ENCODE measurements around the gene RAET1L.
"Not testable (repeated sequence)": the region's sequence is repeated elsewhere in the genome, so short reads cannot be mapped to it uniquely, and the experiment has no call there.

Gene RAET1L

DNA sequence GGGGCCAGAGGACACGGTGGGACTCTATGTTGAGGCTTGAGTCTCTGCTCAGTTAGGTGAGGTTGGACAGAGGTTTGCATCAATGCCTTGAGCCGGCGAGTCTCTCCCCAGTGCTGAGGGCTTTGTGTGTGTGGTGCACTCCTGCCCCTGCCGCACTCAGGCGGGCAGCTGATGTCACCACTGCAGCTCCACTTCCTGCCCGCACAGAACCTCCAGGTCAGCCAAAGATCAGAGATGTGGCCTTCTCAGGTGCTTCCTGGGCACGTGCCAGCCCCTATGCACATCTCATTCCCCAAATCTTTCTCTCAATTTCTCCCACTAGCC is 33.9 kb downstream of the RAET1L start:
- not testable (repeated sequence) for DNase-seq (ENCODE audit: low spot score)

DNA sequence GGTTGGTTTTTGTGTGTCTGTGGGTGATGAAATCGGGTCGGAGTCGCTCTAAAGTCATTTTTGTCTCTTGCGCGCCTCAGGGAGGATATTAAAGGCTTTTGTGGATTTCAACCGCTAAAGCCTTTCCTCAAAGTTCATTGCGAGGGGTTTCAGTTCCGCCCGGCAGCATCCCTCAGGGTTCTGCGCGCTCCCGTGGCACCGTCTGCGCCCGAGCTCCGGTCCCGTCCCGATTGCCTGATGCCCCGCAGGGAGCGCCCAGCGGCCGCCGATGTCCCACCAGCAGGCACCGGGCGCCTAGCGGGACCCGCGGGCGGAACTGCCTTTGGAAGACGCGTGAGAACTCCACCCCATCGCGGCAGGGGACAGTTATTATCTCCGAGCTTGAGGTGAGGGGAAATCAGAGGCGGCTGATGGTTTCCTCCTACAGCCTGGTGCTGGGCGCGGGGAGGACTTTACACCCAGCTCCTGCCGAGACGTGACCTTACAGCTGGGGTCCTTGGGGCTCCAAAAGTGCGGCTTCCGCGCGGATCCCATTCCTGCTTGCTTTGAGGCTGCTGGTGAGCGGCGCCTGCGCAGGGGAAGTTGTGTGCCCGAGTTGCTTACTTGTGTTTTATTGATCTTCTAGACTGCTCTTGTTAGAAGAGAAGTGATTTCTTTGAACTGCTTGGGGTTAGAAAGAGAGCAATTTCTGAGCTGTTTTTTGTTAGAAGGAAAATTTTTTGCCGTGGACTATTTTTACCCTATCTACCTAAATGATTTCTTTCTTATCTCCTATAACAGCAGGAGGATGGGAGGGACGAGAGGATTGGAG is 34.5 kb downstream of the RAET1L start:
- DNase-seq (ENCODE audit: low spot score), result no peak

DNA sequence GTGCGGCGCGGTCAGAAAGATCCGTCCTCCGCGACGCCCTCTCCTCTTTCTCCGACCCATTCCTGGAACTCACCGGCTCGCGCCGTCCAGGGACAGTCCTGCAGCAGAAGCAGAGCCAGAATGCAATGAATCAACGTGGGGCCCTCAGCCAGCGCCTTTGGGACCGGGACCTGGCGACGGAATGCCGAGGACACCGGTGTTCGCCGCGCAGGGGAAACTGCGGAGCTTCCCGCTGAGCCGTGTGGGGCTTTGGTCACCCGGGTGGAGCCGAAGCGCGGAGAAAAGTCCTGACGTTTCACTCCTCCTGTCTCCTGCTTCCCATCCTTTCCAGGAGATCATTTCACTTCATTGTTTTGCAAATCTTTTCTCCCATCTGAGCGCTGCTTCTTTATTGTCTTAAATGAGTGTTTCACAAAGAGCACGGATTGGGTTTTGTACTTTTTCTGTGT is 35.1 kb downstream of the RAET1L start:
- no peak for DNase-seq (ENCODE audit: low spot score)

DNA sequence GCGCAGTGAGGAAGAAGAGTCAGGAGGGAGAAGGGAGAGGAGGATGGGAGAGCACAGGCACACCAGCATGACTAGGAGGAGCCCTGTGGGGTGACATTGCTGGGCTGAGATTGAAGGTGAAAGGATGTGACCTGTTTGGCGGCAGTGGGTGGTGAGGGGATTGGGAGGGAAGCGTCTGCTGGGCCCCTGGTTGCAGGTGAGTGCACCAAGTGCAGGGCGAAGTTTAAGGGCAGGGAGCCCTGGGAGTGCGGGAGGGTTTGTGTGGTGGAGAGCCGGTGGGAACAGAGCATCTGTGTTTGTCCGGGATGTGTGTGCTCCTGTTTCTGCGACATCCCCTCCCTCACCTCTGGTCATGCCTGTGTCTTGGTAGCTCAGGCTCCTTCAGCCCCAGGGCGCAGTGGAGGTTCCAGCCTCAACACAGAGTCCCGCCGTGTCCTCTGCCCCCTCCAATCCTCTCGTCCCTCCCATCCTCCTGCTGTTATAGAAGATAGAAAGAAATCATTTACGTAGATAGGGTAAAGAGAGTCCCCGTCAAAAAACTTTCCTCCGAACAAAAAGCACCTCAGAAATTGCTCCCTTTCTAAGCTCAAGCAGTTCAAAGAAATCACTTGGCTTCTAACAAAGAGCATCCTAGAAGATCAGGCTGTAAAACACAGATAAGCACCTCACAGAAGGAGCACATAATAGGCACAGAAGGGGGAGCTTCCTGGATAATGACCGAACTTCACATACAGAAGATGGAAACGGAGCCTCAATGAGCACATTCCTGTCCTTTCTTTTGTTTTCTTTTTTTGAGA is 36.6 kb downstream of the RAET1L start:
- DNase-seq (ENCODE audit: low spot score), result no peak

DNA sequence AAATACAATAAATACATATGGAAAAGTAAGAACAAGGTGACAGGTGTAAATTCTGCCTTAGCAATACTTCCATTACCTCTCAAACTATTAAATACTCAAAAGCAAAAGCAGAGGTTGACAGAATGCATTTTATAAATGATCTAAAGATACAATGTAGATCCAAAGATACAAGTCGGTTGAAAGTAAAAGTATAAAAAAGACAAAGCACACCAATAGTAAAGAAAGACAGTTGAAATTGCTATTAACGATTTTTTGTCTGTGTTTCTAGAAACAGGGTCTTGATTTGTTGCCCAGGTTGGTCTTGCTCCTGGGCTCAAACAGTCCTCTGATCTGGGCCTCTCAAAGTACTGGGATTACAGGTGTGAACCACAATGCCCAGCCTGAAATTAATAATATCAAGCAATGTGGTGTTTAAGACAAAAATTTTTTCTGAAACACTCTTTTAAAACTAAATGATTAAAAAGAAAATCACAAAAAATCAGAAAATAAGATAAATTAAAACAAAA is 37.7 kb downstream of the RAET1L start:
- no peak for DNase-seq (ENCODE audit: low spot score)

DNA sequence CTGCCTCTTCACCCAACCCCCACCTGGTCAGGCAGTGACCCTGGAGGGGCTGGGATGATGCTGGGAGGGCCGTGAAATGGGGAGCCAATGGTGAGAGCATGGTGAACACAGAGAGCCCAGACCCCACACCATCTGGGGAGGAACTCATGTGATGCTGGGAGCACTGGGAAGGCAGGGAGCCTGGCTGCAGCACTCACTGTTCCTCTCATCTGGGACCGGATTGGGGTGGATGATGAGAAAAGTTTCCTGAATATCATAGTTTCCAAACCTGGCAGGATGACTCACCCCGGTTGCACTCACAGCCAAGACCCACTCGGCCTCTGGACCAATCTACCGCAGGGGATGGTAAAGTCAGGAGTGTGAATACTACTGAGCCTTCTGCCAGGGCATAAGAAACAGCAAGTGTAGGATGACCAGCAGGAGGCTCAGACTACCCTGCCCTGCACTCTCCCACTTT is 39.8 kb downstream of the RAET1L start:
- DNase-seq (ENCODE audit: low spot score), result no peak

DNA sequence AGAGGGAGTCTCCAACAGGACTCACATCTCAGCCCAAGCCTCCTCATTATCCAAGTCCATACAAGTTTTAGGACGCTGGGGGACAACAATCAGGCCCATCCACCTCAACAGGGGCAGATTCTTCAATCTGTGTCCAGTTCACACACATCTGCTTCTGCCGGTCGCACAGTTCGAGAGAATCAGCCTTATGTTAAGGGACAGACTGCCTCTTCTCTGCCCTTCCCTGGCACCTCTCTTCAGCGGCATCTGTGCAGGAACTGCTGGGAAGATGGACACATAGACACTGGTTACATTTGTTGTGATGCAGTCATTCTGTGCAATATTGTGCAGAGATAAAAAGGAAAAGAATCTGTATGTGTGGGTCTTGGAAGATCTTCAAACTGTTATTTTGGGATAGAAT is 40.6 kb downstream of the RAET1L start:
- no peak for DNase-seq (ENCODE audit: low spot score)

DNA sequence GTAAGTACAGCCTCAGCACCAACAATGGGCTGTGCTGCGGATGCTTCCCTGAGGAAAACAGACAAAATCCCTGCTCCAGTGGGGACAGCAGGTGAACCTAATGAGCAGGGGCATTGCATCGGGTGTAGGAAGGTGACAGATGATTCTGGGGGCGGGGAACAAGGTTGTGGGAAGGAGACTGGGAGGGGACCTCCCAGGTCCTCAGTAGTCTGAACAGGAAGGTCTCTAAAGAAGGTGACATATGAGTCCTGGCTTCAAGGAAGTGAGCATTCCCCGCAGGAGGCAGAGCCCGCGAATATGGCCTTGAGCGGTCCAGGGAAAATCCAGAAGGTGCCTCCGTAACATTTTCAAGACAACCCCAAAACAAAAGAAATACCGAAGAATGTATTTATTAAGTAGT is 42.2 kb downstream of the RAET1L start:
- no peak for DNase-seq (ENCODE audit: low spot score)

DNA sequence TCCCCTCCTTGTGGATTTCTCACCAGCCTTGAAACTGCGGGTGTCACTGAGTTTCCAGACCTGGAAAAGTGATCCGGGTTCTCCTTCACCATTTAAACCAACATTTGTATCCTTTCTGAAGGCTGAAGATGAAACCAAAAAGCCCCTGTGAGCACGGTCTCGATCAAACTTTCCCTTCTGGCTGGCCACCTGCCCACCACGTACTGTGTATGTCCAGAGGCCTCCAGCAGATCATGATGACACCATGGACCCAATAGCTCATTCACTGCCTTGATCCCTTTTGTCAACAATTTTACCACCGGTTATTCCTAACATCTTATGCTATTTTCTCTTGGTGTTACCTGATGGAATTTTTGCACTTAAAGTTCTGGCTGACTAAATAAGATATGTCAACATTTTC is 46.0 kb downstream of the RAET1L start:
- DNase-seq (ENCODE audit: low spot score), result no peak

DNA sequence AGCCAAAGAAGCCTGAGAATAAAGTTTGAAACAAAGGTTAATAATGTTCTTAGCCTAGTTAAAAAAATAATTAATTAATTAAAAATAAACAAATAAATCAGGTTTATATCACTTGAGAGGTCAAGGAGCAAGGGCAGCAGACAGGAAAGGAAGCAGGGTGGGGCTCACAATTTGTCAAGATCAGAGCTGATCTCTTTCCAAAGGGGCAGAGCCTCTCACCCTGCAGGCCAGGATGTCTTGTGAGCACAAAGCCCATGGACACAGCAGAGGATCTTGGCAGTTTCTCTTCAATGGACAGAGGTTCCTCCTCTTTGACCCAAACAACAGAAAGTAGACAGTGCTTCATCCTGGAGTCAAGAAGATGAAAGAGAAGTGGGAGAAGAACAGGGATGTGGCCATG is 46.7 kb downstream of the RAET1L start:
- DNase-seq (ENCODE audit: low spot score), result no peak

DNA sequence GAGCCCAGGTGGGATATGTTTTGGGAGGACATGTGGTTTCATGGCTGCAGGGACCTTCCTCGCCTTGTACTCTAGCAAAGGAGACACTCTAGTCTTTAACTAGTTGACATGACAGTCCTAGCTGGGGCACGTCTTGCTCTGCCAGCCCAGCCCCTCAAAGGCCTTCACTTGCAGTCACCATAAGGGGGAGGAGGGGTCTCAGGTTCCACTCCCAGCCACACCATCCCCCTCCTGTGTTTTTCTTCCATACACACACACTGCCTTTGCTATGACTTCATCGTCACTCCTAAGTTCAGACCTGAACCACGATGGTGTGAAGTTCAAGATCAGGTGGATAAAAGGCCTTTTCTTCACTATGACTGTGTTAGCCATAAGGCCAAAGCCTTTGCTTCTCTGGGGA is 48.1 kb downstream of the RAET1L start:
- no peak for DNase-seq (ENCODE audit: low spot score)

DNA sequence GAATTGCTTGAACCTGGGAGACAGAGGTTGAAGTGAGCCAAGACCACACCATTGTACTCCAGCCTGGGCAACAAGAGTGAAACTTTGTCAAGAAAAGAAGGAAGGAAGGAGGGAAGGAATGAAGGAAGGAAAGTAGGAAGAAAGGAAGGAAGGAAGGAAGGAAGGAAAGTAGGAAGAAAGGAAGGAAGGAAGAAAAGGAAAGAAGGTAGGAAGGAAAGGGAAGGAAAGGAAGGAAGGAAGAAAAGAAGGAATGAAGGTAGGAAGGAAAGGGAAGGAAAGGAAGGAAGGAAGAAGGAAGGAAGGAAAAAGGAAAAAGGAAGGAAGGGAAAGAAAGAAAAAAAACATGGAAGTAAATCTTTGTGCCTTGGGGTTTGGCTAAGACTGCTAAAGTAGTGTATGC is 49.9 kb downstream of the RAET1L start:
- no peak for DNase-seq (ENCODE audit: low spot score)

DNA sequence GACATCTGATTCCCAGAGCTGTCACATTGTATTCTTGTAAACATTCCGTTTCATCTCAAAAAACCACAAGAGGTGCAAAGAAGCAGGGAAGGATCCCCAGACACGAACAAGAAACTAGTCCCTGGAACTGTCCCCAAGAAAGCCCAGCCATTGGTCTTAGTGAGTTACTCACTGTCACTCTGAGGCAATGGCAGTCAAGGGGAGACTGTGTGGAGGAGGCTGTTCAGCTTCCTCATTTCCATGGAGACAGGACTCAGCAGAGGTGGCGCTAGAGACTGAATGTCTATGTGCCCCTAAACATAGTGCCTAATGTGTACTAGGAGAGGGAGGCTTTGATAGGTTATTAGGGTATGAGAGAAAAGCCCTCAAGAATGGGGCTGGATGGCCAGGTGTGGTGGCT is 50.5 kb downstream of the RAET1L start:
- DNase-seq (ENCODE audit: low spot score), result no peak

DNA sequence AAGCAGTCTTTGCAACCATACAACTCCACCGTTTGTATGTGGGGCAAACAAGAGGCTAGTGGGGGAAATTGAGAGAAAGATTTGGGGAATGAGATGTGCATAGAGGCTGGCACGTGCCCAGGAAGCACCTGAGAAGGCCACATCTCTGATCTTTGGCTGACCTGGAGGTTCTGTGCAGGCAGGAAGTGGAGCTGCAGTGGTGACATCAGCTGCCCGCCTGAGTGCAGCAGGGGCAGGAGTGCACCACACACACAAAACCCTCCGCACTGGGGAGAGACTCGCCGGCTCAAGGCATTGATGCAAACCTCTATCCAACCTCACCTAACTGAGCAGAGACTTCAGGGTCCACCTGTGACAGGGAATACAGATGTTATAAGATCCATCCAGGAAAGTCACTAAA is 50.9 kb downstream of the RAET1L start:
- not testable (repeated sequence) for DNase-seq (ENCODE audit: low spot score)

DNA sequence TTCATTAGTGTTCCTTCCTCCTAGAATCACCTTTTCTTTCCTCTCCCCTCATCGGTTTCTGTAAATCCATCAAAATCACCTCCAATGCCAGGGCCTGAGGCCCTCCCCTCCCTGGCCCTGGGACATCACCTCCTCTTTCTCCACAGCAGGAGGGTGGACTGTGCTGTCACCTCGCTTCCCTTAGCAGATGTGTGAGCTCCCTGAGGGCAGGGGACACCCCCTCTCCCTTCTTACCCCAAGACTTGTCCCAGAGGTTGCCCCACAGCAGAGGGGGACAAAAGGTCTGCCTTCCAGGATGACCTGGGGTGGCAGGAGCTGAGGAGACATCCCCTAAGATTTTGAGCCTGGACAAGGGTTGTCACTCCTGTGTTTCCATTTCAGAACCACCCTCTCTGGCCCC is 55.7 kb downstream of the RAET1L start:
- DNase-seq (ENCODE audit: low spot score), result no peak

DNA sequence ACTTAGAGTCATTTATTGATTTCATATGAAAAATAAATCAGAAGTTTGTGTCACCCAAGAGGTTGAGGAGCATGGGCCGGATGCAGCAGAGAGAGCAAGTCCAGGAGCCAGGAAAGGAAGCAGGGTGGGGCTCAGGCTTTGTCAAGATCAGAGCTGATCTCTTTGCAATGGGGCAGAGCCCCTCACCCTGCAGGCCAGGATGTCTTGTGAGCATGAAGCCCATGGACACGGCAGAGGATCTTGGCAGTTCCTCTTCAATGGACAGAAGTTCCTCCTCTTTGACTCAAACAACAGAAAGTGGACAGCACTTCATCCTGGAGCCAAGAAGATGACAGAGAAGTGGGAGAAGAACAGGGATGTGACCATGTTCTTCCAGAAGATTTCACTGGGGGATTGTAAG is 56.4 kb downstream of the RAET1L start:
- DNase-seq (ENCODE audit: low spot score), result not testable (repeated sequence)

All from CD4-positive, alpha-beta T cell treated with Interleukin-15 for 4 hours (primary cell).